ENCODE measurements around the gene SH3GL2.

SH3GL2 gene

GRCh38 chr9:17824191-17824590 lies 245.3 kb downstream of the SH3GL2 start:
- DNase-seq = no peak

DNA sequence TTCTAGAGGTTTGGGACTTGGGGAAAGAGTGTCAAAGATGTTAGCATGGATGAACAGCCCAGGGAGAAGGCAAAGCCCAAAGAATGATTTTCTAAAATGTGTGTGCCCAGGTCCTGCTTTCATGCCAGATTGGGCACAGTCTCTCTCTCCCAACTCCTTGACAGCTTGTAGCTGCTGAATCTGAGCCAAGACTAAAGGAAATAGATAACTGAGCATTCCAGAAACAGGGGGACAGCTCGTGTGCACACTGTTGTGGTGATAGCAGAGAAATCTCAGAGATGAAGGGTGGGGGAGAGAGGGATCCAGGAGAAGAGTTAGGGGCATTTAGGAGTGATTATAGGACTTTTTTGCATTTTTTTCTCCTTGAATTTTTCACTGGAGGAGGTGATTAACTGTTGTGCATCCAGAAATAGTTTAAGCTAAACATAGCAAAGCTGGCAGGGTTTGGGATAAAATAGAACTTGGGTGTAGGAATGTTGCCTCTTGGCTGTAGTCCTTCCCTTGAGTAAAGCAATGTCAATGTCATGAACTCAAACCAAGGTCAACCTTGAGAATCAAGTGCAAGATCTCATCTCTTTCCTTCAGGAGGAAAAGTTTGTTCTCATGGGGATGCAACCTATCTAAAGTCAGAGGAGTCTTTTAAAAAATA lies 245.9 kb downstream of the SH3GL2 start:
- no peak for DNase-seq

DNA sequence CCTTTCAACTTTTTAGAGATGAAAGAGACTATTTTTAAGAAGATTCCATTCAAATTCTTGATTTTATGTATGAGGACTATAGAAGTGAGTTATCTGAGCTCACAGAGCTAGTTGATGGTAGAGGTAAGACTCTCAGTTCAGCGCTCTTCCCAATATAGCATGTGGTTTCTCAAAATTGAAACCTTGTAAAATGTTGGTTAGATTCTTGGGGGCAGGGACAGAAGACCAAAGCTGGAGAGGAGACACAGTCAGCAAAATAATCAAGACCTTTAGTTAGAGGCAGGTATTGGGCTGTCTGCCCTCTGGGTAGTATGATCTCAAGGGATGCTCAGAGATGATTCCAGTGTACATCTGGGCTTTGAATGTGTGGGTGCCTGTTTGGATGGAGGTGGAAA lies 246.4 kb downstream of the SH3GL2 start:
- DNase-seq = no peak

- no peak for DNase-seq
Measured at GRCh38 chr9:17829064-17829463, 250.2 kb downstream of the SH3GL2 start.

DNA sequence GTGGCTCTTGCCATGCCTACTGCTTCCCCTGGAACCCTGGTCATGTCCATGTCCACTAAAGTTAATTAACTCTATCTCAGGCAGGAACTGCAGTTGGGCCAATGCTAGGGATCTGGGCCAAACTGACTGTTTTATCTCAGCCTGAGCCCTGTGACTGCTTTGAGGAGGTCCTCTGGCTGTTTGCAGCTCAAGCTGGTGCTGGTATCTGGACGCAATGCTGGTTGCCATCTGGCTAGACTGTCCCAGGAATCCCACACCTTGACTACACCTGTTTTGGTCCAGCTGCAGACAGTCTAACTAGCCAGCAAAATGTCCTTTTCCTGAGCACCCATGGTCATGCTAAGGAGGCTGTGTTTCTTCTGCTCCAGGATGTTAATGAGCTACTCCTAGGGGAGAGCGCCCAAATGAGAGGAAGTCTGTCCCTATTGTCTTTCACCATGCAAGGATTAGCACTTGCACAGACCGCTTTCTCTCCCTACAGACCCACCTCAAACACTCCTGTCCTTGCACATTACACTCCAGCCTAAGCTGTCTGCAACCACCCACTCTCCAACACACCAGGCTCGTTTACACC lies 251.0 kb downstream of the SH3GL2 start:
- no peak for DNase-seq

GRCh38 chr9:17832812-17833211 lies 253.9 kb downstream of the SH3GL2 start:
- no peak for DNase-seq

DNA sequence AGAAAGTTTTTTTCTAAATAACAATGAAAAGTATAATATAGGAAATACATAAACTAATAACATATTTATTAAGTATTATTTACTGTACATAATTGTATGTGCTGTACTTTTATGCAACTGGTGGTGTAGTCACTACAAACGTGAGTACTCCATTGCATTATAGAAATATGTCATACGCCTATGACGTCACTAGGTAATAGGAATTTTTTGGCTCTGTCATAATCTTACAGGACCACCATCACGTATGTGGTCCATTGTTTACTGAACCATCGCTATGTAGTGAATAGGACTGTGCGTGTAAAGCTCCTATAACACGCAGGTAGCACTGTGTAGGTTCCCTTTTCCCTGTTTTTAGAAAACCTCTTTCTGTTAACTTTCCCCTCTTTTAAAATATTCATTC lies 255.0 kb downstream of the SH3GL2 start:
- DNase-seq = no peak

- no peak for DNase-seq
Measured at GRCh38 chr9:17837965-17838364, 259.1 kb downstream of the SH3GL2 start.

DNA sequence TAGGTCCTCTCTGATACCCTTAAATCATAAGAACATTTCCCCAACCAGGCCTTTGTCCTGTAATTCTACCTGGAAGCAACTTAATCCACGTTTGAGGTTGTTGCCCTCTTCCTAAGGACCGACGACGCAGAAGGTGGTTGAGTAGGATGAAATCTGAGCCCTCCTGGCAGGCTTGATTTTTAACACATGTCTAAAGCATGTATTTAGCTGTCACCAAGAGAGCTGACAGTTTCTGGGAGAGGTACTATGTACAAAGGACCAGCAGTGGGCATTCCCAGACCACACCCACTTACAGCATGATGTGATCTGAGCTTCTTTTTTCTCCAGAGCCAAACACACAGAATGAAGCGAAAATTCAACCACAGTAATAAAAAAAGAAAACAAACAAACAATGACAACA lies 260.9 kb downstream of the SH3GL2 start:
- no peak for DNase-seq

- DNase-seq = no peak
Measured at GRCh38 chr9:17843236-17843635, 264.4 kb downstream of the SH3GL2 start.
